Effector memory CD8-positive, alpha-beta T cell (primary cell): ENCODE measurements around the gene CEP63.
"Not testable (repeated sequence)": the region's sequence is repeated elsewhere in the genome, so short reads cannot be mapped to it uniquely, and the experiment has no call there.

ENCODE experiments used
- ATAC-seq: fragments of 150-1000 bp; cut with Tn5 transposase; replicated peaks from 2 replicates; pipeline ENCODE4 v1.10.0; 2021; ENCODE audit warnings: mild to moderate bottlenecking, moderate library complexity
- DNase-seq, 3 experiments: peaks; one replicate each; pipeline ENCODE4 v3.0.0; 2021
- H3K27ac Mint-ChIP-seq, 2 donors: one replicate each; pipeline ENCODE4 v1.8.0; 2022; ENCODE audit warnings: mild to moderate bottlenecking in 2 of 2, mixed read lengths in 2 of 2, moderate library complexity in 2 of 2
- H3K27me3 Mint-ChIP-seq, 2 donors: one replicate each; pipeline ENCODE4 v1.8.0; 2022; ENCODE audit warnings: mixed read lengths in 2 of 2
- H3K36me3 Mint-ChIP-seq: one replicate; pipeline ENCODE4 v1.8.0; 2022; ENCODE audit warnings: mild to moderate bottlenecking, moderate library complexity, mixed read lengths; ENCODE audit not compliant: insufficient read depth
- H3K4me1 Mint-ChIP-seq, 2 donors: one replicate each; pipeline ENCODE4 v1.8.0; 2022; ENCODE audit warnings: low read depth in 2 of 2, mixed read lengths in 2 of 2
- H3K4me3 Mint-ChIP-seq, 2 donors: one replicate each; pipeline ENCODE4 v1.8.0; 2022; ENCODE audit warnings: mild to moderate bottlenecking in 2 of 2, mixed read lengths in 2 of 2, moderate library complexity in 2 of 2
- H3K9me3 Mint-ChIP-seq, 2 donors: one replicate each; pipeline ENCODE4 v1.8.0; 2022; ENCODE audit warnings: mixed read lengths in 2 of 2

CEP63 gene

DNA sequence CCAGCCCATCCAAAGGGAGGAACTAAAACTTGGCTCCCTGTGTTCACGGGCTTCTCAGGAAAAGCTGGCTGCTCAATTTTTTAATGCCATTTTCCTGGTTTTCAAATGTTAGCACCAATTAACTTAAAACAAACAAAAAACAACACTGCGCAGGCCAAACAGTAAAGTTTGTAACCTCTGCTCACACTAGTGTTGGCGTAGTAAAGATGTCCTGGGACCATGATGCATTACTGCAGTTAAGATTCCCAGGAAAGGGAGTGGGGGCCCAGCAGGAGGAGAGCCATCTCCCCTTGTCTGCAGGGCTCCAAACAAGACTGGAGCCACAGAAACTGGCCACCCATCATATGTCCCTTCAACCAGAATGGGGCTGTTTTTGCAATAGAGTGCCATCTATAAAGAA is 91.0 kb downstream of the CEP63 start:
- DNase-seq (no peak), ATAC-seq (no peak)
- Mint-ChIP-seq H3K4me1 (no peaks in the 10 kb centered on the region), H3K4me3 (no peak overlapping the region), H3K9me3 (no peaks in the 10 kb centered on the region), H3K27me3 (peaks cover 0 to 8% of the 10 kb centered on the region in 2 donors), H3K36me3 (no peaks in the 10 kb centered on the region), H3K27ac (no peak overlapping the region)

DNA sequence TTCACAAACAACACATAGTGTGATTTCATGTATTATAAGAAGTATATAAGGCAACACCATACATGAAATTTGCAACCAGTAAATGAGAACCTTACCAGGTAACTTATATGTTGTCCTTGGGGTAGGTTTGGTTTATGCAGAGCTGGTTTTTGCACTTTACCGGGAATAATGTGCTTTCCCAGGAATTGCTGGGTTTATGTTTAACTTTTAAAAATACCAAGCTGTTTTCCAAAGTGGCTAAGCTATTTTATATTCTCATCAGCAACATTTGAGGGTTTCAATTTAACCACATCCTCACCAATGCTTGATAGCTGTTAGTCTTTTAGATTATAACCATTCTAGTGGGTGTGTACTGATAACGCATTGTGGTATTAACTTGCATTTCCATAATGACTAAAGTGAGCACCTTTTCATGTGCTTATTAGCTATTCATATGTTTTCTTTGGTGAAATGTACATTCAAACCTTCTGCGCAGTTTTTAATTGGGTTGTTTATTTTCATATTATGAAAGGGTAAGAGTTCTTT is 93.3 kb downstream of the CEP63 start:
- Mint-ChIP-seq H3K4me3 (no peak overlapping the region), H3K36me3 (no peaks in the 10 kb centered on the region), H3K27ac (no peak overlapping the region), H3K9me3 (peaks cover 0 to 2% of the 10 kb centered on the region in 2 donors), H3K27me3 (peaks cover 0 to 1% of the 10 kb centered on the region in 2 donors), H3K4me1 (no peaks in the 10 kb centered on the region)
- DNase-seq = no peak
- no peak for ATAC-seq

DNA sequence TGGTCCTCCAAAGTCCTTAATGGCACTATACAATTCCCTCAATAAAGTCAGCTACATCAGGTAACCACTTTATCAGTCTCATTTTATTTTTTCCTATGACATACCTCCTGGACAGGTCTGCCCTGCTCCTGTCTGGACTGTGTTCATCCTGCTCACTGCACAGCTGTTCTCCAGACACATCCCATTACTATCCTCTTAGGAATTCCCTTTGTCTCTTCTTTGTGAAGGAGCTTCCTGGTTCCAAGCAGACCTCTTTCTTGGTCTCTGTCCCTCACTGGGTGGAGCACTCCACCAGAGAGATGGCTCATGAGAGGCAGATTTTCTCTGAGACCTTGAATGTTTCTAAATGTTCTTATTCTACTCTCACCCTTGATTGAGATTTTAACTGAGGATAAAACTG is 104.9 kb downstream of the CEP63 start:
- H3K27me3 Mint-ChIP-seq = peaks cover 25 to 50% of the 10 kb centered on the region in 2 donors
- H3K36me3 Mint-ChIP-seq = no peaks in the 10 kb centered on the region
- no peaks in the 10 kb centered on the region for H3K4me1 Mint-ChIP-seq
- DNase-seq = no peak
- no peak overlapping the region for H3K4me3 Mint-ChIP-seq
- no peaks in the 10 kb centered on the region for H3K9me3 Mint-ChIP-seq
- no peak for ATAC-seq
- H3K27ac Mint-ChIP-seq = no peak overlapping the region

DNA sequence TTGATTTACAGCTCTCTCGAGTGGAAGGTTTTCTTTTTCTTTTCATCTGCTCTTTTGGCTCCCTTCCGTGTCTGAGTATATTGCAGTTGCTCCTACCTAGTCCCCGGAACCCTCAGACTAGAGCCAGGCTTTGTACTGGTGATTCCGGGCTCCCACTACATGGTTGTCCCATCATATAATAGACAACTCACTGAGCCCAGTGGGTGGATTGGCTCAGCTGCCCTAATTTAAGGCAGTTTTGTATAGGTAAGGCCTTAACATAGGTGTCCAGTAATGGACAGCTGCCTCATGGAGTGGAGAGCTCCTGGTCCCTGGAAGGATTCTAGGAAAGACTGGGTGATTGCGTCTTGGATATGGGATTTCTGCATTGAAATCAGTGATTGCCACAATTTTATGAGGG is 106.9 kb downstream of the CEP63 start:
- no peaks in the 10 kb centered on the region for H3K9me3 Mint-ChIP-seq
- H3K4me1 Mint-ChIP-seq = no peaks in the 10 kb centered on the region
- DNase-seq (no peak), ATAC-seq (no peak)
- no peak overlapping the region for H3K4me3 Mint-ChIP-seq
- no peak overlapping the region for H3K27ac Mint-ChIP-seq
- H3K36me3 Mint-ChIP-seq = no peaks in the 10 kb centered on the region
- H3K27me3 Mint-ChIP-seq = peaks cover 10 to 42% of the 10 kb centered on the region in 2 donors

DNA sequence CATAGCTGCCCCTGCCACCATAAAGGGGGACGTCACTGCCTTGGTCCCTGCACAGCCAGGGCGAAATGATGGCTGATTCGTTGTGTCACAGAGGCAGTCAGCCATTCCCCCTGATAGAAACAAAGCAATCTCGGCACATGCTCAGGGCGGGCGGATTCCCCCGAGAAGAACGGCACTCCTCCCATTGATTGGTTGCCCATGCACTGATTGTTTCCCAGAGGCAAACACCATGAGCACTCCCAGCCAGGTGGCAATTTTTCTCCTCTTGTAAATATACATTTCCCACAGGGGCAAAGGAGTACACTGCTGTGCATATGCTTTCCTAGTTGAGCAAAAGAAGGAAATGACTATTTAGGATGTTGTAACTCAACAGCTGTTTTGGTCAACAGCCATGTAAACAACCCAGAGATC is 108.5 kb downstream of the CEP63 start:
- H3K4me3 Mint-ChIP-seq = no peak overlapping the region
- H3K27me3 Mint-ChIP-seq = peaks cover 15 to 49% of the 10 kb centered on the region in 2 donors
- H3K36me3 Mint-ChIP-seq = no peaks in the 10 kb centered on the region
- H3K9me3 Mint-ChIP-seq = no peaks in the 10 kb centered on the region
- H3K27ac Mint-ChIP-seq = no peak overlapping the region
- ATAC-seq (no peak), DNase-seq (no peak)
- peaks cover 0 to 1% of the 10 kb centered on the region in 2 donors for H3K4me1 Mint-ChIP-seq

DNA sequence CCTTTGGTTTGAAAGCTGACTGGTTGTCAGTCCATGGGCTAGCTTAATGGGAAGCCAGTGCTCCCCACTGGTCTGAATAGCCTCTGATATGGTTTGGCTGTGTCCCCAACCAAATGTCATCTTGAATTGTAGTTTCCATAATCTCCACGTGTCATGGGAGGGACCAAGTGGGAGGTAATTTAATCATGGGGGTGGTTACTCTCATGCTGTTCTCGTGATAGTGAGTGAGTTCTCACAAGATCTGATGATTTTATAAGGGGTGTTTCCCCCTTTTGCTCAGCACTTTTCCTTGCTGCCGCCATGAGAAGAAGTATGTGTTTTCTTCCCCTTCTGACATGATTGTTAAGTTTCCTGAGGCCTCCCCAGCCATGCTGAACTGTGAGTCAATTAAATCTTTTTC is 109.1 kb downstream of the CEP63 start:
- ATAC-seq, H3K4me1 Mint-ChIP-seq, H3K9me3 Mint-ChIP-seq, H3K36me3 Mint-ChIP-seq, DNase-seq, H3K4me3 Mint-ChIP-seq, H3K27ac Mint-ChIP-seq: not testable (repeated sequence)
- H3K27me3 Mint-ChIP-seq = peaks cover 15 to 49% of the 10 kb centered on the region in 2 donors

DNA sequence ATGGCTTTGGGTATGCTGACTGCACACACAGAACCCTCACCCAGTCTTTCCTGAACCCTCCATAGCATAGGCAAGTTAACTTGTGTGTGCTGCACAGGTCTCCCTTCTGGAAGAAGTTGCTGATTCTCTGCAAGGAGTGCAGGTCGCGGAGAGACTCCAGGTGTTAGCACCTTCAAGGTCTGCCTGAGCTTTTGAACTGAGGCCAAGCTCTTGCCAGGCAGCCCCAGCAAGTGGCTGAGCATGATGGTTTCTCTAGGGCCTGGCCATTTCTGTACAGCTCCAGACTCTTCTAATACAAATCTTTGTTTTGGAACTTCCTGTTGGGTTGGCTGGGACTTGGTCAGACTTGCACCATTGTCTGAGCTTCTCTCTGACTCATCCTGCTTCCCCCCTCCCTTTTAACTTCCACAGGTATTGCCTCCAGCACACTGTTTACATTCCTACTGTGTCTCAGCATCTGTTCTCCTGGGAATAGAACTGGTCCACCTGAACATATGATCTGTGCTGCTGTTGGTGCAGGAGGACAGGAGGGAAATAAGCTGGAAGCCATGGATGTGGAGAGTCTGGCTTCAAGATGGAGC is 111.6 kb downstream of the CEP63 start:
- Mint-ChIP-seq H3K4me1 (peaks cover 4 to 7% of the 10 kb centered on the region in 2 donors), H3K27me3 (peaks cover 6 to 58% of the 10 kb centered on the region in 2 donors), H3K9me3 (no peaks in the 10 kb centered on the region), H3K27ac (no peak overlapping the region), H3K36me3 (no peaks in the 10 kb centered on the region), H3K4me3 (no peak overlapping the region)
- DNase-seq (no peak), ATAC-seq (no peak)

DNA sequence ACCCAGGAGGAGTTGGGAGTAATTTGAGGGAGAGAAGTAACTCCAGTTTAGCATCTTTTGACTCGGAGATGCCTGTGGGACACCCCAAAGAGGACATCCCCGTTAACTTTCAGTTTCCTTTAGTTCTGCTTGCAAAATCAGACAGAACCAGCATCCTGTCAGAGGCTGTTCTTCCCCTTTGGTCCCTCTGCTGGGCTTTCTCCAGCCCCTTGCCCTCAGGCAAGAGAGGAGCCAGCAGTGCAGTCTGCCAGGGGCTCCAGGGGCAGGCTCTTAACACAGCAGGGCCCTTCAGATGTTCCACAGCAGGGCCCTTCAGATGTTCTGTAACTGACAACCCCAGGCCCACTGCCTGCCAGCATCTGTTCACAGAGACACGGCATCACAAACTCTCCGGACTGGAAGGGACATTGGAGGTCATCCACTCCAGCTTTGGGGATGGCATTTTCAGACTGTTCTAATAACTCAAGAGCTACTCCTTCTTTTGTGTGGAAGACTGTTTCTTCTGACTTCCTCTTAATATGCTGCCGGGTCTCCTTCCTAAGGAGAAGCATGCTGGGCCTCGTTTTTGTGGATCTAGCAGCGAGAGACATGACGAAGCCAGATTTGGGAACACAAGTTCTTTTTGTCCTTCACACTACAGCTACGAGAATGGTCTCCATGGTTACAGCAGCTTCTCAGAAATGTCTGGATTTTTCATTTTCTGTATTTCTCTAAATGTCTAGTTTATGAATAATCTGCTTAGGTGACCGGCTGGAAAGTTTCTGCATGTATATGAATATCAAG is 113.1 kb downstream of the CEP63 start:
- H3K9me3 Mint-ChIP-seq = no peaks in the 10 kb centered on the region
- H3K27ac Mint-ChIP-seq = no peak overlapping the region
- ATAC-seq (no peak), DNase-seq (no peak)
- peaks cover 2% of the 10 kb centered on the region for H3K36me3 Mint-ChIP-seq
- H3K4me1 Mint-ChIP-seq = peaks cover 4 to 7% of the 10 kb centered on the region in 2 donors
- H3K4me3 Mint-ChIP-seq = no peak overlapping the region
- peaks cover 6 to 51% of the 10 kb centered on the region in 2 donors for H3K27me3 Mint-ChIP-seq

DNA sequence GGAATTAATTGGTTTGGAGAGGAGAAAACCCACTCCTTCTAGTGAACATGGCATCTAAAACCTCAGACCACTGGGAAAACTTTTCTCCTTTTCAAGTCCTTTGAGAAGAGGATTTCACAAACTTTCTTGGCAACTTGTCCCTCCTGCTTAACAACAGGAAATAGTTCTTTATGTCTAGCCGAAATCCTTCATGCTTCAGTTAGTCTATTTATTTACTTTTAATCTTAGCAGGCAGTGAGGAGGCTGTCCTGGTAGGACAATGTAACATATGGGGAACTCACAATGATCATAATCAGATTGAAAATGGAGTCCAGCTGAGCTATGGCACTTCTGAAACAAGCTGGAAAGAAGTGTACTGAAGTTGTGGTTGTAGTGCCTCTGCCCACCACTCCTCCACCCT is 114.3 kb downstream of the CEP63 start:
- Mint-ChIP-seq H3K27ac (no peak overlapping the region), H3K36me3 (peaks cover 2% of the 10 kb centered on the region), H3K9me3 (no peaks in the 10 kb centered on the region), H3K4me3 (no peak overlapping the region), H3K27me3 (peaks cover 6 to 42% of the 10 kb centered on the region in 2 donors), H3K4me1 (peaks cover 4 to 7% of the 10 kb centered on the region in 2 donors)
- DNase-seq (no peak), ATAC-seq (no peak)

DNA sequence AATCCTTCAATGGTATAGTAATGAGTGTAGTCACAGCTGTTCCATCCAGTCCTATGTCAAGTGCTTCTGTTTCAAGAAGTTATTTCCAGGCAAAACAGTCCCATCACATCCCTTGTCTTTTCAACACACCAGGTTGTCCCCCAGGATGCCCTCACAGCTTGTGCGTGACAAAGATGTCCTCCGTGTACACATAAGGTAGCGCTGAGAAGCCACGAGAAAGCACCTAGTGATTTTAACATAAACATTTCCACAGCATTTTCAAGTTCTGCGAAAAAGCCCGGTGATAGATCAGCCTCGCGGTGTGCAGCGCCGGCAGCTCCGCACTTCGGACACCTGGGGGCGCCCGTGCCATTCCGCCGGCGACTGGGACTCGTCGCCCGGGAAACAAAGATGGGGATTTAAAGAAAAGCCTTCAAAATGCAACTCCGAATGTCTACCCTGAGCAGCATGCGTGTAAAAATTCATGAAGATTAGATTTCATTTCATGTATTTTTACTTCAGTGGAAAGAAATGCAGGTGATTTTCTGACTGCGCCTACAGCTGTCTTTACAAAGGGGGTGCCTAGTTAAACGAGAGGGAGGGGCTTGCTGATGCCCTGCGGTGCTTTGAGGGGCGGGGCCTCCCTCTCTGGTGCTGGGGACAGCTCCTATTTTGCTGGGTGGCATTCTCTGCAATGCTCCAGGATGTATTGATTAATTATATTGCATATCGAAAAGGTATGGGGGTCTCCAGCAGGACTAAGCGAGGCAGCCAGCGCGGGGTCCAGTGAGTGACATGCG is 115.0 kb downstream of the CEP63 start:
- H3K4me1 Mint-ChIP-seq = peaks cover 4 to 7% of the 10 kb centered on the region in 2 donors
- no peaks in the 10 kb centered on the region for H3K9me3 Mint-ChIP-seq
- peaks cover 2% of the 10 kb centered on the region for H3K36me3 Mint-ChIP-seq
- peak overlapping the region in 1 of 2 donors; percentile 18 for H3K4me3 Mint-ChIP-seq
- H3K27me3 Mint-ChIP-seq = peaks cover 10 to 49% of the 10 kb centered on the region in 2 donors
- DNase-seq (peak; percentile 11 to 43 (median 24)), ATAC-seq (peak; percentile 46)
- H3K27ac Mint-ChIP-seq = no peak overlapping the region

DNA sequence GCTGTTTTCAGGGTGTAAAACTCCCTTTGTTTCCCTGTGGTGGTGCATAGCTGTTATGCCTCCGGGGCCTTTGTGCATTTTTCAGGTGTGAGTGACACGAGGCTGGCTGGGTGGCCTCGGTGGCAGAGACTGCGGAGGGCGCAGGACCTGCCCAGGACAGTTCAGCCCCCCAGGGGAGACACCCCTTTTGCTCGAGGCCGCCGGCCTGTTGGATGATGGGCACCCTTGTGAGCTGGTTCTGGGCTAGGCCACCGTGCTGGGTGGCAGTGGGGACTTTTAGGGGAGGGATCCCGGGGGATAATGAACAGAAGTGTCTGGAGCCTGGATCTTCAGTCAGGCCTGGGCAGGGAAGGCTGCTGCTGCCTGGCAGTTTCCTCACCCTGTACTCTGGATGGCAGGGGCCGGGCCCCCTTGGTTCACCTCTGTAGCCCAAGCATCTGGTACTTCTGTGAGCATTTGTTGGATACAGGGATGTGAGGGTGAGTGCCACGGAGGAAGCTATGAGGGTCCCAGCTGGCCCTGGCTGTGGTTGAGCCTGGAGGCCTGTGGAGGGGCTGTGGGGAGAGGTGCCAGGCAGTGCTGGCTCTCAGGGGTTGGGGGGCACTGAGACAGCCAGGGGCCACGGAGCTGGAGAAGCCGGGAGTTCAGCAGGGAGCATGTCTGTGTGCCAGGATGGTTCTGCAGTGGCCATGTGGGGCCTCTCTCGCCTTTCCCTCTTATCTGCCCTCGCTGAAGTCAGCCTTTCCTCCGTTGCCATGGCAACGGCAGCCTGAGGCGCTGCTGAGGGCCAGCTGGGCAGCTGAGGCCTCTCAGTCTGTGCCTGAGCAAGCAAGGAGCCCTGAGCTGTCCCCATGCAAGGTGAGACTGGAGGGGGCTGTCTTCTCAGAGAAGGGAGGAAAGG is 115.9 kb downstream of the CEP63 start:
- ATAC-seq = no peak
- Mint-ChIP-seq H3K27ac (no peak overlapping the region), H3K27me3 (peaks cover 16 to 53% of the 10 kb centered on the region in 2 donors), H3K36me3 (peaks cover 2% of the 10 kb centered on the region), H3K4me1 (peaks cover 4 to 11% of the 10 kb centered on the region in 2 donors), H3K4me3 (no peak overlapping the region), H3K9me3 (no peaks in the 10 kb centered on the region)
- DNase-seq = no peak

DNA sequence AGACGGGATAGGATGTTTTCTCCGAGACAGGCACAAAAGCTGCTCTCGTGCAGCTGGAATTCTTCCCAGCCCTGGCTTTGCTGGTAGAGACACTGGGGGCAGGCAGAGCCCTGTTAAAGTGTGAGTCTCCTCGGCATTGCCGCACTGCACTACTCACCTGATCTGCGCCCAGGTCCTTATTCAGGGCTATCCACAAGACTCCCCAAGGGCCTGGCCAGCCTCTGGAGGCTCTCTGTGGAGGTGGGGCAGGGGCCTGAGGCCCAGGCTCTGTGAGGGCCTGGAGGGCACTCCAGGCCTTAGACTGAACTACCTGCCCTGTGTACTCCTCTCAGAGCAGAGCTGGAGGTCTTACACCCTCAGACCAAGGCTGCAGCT is 116.6 kb downstream of the CEP63 start:
- H3K27ac Mint-ChIP-seq = no peak overlapping the region
- H3K36me3 Mint-ChIP-seq = peaks cover 2% of the 10 kb centered on the region
- no peak for DNase-seq
- H3K4me1 Mint-ChIP-seq = peaks cover 4 to 11% of the 10 kb centered on the region in 2 donors
- peaks cover 21 to 49% of the 10 kb centered on the region in 2 donors for H3K27me3 Mint-ChIP-seq
- no peaks in the 10 kb centered on the region for H3K9me3 Mint-ChIP-seq
- no peak for ATAC-seq
- no peak overlapping the region for H3K4me3 Mint-ChIP-seq

DNA sequence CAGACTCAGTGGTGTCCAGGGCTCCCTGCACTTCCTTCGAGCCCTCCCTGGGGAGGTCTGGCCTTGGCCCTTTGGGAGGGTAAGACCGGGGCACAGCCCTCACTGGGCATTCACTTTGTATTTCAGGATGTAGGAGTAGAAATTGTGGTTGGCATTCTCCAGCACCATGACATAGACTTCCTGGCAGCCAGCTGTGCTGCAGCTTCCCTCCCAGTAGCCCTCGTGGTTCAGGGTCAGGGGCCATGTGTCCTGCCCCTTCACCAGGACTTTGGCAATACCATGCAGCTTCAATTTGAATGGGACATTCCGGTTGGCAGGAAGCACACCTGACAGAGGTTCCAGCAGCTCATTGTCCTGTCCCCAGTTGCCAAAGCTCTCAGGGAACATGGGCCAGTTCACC is 117.6 kb downstream of the CEP63 start:
- no peak overlapping the region for H3K27ac Mint-ChIP-seq
- DNase-seq (no peak), ATAC-seq (no peak)
- H3K36me3 Mint-ChIP-seq = peaks cover 2% of the 10 kb centered on the region
- no peaks in the 10 kb centered on the region for H3K9me3 Mint-ChIP-seq
- H3K4me1 Mint-ChIP-seq = peaks cover 4 to 11% of the 10 kb centered on the region in 2 donors
- peaks cover 20 to 46% of the 10 kb centered on the region in 2 donors for H3K27me3 Mint-ChIP-seq
- H3K4me3 Mint-ChIP-seq = no peak overlapping the region
